MM.1S (cell line): ENCODE results near the gene RBM28.

Experiments
- CTCF ChIP-seq: fragments of 300-600 bp; sonication (generic); IDR thresholded peaks from 2 replicates; pipeline ENCODE4 v1.5.1; 2016; ENCODE audit warnings: antibody characterized with exemption, low read length, mixed read lengths
- EZH2 ChIP-seq: fragments of 300-600 bp; sonication (generic); optimal IDR thresholded peaks from 2 replicates; pipeline ENCODE3; 2017; ENCODE audit warnings: low read depth, mild to moderate bottlenecking, antibody characterized with exemption, low read length, mixed read lengths
- EZH2phosphoT487 ChIP-seq: fragments of 300-600 bp; sonication (generic); IDR thresholded peaks from 2 replicates; pipeline ENCODE4 v1.6.1; 2018; ENCODE audit warnings: antibody characterized with exemption, low read length

GRCh38 chr7:128275681-128276080, 68.0 kb downstream of the RBM28 start:
- no peak for TF ChIP-seq CTCF
- no peak for TF ChIP-seq EZH2
- no peak for TF ChIP-seq EZH2phosphoT487
